Umbilical cord (tissue), 2 donors: ENCODE measurements around the gene ADARB1. TPM values are rescaled to one million over a fixed set of nuclear protein-coding genes. Genes with fewer than 3 reads are reported as not detected.
"Not testable (repeated sequence)": the region's sequence is repeated elsewhere in the genome, so short reads cannot be mapped to it uniquely, and the experiment has no call there.

Source experiments
- DNase-seq: peaks from one replicate; pipeline ENCODE4 v3.0.0-alpha.2; 2015; ENCODE audit warnings: low spot score
- total RNA-seq: library from RNA; depleted of rRNA; stranded (reverse); fragments of >200 nt; gene quantifications from one replicate; pipeline ENCODE4 v1.2.3, GENCODE V29; 2014; ENCODE audit warnings: low replicate concordance; ENCODE audit not compliant: insufficient read depth

The ADARB1 gene, protein sequence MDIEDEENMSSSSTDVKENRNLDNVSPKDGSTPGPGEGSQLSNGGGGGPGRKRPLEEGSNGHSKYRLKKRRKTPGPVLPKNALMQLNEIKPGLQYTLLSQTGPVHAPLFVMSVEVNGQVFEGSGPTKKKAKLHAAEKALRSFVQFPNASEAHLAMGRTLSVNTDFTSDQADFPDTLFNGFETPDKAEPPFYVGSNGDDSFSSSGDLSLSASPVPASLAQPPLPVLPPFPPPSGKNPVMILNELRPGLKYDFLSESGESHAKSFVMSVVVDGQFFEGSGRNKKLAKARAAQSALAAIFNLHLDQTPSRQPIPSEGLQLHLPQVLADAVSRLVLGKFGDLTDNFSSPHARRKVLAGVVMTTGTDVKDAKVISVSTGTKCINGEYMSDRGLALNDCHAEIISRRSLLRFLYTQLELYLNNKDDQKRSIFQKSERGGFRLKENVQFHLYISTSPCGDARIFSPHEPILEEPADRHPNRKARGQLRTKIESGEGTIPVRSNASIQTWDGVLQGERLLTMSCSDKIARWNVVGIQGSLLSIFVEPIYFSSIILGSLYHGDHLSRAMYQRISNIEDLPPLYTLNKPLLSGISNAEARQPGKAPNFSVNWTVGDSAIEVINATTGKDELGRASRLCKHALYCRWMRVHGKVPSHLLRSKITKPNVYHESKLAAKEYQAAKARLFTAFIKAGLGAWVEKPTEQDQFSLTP
- 108 TPM for total RNA-seq

DNA sequence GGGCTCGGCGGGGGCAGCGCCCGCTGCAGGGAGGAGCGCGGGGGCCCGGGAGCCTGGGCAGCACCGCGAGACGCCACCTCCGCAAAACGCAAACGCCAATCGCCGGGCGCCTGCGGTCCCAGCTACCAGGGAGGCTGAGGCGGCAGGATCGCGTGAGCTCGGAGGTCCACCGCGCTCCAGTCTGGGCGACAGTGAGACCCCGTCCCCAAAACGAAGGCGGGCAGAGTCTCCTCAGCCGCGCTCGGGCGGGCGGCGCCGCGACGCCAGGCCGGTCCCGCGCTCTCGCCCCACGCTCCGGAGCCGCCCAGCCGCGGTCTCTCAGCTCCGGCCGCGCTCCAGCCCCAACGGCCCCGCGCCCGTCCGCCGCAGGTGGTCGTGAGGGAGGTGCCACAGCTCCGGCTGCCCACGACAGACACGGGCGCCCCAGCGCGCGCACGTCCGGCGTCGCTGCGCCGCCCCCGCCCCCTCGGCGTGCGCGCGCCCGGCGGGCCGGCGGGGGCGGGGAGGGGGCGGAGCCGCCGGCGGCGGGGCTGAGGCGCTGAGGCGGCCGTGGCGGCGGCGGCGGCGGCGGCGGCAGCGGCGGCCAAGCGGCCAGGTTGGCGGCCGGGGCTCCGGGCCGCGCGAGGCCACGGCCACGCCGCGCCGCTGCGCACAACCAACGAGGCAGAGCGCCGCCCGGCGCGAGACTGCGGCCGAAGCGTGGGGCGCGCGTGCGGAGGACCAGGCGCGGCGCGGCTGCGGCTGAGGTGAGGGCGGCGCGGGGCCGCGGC is at the start of gene ADARB1:
Gene ADARB1, plus strand, starts transcription at position 533 of the 770 bp plus-strand sequence. CDS start 97,077 bp downstream, outside the sequence.
- DNase-seq: peak; percentile 62

DNA sequence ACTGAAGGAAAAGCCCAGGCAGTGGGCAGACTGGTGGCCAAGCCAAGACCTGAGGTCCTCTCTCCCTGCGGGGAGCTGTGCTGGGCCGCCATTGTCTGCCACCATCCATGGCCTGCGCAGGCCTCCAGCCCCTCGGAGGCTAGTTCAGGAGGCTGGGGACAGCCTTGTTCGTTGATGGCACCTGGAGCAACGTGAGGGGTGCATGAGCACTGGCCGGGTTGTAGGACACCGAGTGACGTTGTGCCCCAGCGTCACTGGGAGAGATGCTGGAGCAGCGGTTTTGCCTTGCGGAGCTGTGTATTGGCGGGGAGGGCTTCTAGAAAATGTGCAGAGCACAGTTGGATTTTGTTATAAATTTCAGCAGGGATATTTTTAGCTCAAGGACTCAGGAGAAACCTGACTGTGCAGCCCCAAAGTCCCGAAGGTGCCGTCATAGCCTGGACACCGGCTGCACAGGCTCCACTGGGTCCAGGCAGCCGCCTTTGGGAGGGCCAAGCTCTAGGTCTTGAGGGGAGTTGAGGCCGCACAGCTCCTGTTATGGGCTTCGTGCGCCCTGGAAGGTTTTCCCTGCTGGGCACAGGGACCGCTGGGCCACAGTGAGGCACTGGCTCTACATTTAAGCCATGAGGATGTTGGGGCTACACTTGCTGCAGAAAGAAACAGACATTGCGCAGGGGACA is 48.2 kb upstream of the ADARB1 start:
- no peak for DNase-seq

DNA sequence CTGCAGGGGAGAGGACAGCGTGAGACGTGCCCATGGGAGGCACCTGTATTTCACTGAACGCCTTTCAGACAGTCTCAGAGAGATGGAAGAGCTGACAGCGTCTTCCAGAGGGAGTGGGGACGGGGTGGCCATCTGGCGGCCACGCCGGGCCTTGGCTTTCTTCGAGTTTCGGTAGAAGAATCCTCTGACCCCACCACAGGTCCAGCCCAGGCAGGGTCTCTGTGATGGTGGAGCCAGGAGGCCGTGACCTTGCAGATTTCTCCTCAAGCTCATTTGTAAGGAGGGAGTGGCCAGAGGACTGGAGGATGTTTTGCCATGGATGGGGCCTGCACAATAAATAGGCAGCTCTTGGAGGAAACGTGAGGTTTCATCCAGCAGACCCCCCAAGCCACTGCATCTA is 47.6 kb upstream of the ADARB1 start:
- DNase-seq: no peak

DNA sequence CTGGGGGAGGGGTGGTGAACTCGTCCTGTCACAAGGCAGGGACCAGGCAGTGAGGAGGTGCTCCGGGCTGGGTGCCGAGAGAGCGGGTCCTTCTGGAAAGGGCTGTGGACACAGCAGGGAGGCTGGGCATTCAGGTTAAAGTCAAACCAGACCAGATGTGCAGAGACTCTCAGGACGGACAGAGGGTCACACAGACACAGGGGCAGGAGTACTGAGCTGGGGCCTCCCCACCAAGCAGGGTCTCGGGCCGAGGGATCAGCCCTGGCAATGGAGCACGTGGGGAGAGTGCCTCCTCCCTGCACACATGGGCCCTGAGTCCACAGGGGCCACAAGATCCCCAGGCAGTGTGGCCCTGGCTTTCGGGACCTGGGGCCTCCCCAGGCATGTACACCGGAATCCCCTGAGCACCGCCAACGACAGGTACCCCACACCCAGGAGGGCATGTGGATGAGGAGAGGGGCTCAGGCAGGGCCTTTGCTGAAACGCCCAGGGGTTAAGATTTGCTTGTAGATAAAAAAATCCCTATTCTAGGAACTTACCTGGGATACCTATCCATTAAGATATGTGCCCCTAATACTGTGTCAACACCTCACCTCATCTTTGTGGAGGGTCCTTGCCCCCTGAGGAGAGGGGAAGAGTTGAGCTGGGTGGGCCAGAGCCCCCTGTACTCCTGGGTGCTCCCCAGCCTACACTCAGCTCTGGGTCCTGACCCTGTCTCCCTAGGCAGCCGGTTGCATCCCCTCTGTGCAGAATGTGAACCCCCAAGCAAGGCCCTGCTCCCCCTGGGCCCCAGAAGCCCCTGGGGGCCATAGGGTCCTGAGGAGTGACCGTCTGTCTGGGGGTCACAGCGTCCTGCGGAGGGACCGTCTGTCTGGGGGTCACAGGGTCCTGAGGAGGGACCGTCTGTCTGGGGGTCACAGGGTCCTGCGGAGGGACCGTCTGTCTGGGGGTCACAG is 46.9 kb upstream of the ADARB1 start:
- no peak for DNase-seq

DNA sequence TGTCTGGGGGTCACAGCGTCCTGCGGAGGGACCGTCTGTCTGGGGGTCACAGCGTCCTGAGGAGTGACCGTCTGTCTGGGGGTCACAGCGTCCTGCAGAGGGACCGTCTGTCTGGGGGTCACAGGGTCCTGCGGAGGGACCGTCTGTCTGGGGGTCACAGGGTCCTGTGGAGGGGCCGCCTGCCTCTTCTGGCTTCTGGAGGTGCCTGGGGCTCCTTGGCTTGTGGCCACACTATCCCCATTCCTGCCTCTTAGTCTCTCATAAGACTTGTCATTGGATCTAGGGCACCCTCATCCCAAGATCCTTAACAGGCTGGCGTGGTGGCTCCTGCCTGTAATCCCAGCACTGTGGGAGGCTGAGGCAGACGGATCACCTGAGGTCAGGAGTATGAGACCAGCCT is 45.7 kb upstream of the ADARB1 start:
- not testable (repeated sequence) for DNase-seq

DNA sequence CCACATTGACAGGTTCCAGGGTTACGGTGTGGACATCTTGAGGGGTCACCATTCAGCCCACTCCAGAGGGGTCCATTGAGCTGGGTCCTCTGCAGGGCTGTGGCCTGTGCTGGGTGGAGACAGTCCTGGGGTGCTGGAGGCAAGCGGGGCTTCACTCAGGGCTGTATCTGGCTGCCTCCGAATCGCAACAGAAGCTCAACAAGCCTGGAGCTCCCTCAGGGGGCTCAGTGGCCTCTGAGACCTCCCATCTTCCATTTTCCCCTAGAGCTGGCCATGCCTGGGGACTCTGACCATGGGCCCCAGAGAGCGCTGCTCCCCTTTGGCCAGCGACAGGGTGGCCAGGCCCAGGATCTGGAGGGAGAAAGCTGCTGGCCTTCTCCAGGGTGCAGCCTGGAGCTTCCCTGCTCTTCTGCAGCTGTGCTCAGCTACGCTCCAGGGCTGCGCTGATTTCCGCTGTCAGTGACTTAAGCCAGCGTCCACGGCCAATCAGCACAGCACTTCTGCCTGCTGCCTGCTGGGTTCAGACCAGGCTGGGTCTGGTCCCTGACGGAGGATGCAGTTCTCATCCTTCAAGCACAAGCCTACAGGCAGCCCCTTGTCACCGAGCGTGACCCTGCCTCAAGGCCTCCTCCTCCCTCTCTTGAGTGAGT is 45.0 kb upstream of the ADARB1 start:
- peak; percentile 92 for DNase-seq

DNA sequence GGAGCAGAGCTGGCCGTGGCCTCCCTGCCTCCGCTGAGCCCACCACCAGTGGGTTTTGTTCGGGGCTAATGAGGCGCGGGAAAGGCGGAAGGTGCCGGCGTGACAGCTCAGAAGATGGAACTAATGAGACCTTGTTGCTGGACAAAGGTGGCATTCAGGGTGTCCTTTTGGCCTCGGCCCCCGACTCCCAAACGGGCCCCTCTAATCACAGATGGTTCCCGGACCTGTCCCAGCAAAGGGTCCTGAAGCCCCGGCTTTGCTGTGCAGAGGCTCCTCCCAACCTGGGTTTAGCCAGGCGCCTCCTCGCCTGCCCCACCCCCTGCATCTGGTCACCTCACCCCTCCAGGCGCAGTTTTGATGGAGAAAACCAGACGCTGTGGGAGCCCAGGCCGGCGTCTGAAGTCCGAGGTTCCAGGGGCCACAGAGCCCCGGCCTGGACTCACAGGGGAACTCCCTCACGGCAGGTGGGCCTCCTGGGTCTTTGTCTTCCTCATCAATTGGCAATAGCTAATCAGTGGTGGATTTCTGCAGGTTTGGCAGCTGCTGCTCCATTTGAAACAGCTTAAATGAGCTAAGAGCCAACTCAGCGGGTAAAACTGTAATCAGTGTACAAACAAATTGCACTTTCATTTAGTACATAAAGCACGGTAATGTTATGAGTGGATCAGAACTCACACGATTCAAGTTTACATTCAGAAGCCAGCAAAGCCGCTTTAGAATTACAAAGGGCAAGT is 44.3 kb upstream of the ADARB1 start:
- peak; percentile 40 for DNase-seq

DNA sequence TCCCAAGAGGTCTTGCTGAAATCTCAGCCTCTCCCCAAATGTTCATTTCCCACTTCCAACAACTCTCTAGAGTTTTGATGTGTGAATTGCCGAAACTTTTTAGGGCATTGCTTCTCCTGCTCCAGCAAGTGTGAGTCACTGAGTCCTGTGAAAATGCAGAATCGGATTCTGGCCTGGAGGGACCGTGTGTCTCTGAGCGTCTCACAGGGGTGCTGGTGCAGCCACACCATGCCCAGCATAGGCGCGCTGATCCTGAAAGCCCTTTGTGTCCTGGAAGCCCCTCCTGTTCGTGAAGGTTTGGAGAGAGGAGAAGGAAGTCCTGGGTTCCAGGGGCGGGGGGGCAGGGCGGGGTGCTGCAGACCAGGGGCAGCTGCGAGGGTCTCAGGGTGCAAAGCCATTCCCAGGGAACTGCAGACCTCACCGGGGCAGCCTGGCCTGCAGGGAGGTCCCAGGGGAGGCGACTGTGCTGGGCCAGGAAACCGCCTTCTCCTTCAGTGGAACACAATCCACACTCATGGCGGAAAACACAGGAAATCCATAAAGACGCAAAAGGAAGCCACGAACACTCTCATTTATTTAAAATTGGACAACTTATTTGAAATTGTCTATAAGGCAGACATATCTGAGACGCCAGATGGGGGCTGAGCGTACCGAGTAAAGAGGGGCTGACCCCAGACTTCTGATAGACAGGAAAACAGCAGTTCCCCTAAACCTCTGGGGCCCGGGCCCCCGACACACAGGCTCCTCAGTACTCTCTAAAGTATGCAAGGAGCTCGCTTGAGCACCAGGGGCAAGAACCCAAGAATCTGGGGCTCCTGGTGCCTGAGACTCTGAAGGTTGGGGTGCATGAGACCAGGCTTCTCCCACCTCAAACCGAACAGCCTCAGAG is 43.5 kb upstream of the ADARB1 start:
- DNase-seq: peak; percentile 39

DNA sequence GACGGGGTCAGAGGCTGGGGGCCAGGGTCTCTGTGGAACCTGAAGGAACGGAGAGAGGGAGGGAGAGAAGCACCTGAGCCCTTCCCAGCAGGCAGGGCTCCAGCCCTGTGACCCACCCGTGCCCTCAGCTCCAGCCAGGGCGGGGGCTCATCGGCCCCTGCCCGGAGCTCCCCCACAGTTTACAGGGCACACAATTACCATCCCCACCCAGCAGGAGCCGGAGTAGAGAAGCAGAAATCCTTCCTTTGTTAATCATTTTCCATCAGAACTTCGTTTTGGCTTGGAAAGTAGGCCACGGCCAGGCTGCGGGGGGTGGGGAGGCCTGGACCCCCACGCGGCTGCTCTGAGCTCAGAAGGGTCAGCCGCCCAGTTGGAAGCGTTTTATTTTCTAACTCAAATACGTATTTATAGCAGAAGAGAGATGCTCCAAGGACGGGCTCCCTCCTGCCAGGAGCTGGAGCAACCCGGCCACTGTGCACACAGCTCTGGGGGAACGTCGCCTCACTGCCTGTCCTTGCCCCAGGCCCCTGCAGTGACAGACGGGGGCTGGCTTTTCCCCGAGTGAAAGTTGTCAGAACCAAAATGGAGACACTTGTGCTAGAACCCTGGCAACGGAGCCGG is 42.7 kb upstream of the ADARB1 start:
- no peak for DNase-seq

DNA sequence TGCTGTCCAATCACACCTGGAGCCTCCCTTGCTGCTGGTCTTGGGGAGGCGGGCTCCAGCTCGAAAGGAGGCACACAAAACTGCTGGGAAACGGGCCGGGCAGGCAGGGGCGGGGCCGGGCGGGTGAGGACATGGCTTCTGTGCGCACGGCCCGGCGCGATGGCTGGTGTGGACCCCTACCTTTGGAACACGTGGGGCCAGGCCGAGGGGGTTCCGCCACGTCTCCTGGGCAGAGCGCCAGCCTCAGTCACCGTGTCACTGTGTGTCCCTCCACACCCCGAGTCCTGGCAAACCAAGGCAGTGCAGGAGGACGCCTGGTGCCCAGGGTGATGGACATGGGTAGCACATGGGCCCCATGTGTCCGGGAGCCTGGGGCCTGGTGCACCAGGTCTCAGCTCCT is 42.0 kb upstream of the ADARB1 start:
- DNase-seq: no peak

DNA sequence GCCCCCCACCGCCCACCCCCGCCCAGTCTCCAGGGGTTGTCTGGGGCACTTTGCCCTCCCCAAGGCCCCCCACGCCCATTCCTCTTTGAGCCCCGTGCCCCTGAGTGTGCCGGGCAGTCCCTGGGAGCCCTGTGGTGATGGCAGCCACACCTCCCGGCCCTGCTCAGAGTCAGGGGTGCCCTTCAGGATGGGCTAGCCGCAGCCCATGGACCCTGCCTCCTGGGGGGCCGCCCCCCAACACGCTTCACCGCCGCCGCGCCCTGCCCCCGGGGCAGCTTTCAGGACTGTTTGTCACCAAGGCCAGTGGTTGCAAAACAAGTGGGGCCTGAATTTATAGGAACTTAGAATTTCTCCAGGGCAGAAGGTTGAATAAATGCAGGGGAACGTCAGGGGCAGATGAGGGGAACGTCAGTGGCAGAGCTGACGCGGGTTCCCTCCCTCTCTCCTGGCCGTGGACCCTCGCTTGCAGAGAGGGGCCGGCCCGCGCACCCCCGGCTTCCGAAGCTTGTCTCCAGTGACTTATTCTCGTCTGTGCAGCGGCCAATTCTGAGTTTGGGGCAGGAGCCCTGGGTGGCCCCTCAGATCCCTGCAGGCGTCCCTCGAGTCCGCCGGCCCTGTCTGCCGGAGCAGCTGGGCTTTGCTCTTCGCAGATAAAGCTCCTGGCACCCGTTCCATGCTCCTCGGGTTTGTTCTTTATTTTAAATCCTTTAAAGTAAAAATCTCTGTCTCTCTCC is 41.2 kb upstream of the ADARB1 start:
- peak; percentile 89 for DNase-seq

DNA sequence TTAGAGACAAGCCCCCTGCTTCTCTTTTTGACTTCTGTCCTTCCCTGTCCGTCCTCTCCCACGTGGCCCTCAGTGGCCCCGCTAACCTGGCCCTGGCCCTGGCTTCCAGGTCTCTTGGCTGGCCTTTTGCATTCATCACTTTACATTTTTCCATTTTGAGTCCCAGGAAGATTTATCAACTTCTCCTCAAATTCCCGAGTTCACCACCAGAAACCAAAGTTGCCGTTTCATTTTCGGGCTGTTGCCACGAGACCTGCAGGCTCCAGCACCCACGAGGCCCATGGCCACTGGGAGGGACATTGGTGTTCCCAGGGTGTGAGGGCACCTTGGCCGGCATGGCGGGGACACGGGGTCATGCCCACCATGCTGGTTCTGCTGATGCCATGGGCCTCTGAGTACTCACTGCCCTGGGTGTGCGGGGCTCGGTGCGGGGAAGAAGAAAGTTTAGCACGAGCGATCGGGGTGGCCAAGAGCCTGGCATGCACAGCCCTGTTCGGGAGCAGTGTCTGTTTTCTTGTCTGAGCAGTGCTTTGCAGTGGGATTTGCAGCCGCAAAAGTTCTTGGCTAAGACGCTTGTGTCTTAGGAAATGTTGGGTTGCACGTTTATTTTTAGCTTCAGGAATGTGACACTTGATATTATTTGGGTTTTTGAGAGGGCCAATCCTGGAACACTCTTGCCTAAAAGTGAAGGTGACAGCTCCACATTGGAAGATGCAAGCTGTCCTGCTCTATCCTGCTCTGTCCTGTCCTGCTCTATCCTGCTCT is 40.4 kb upstream of the ADARB1 start:
- DNase-seq: peak; percentile 90

DNA sequence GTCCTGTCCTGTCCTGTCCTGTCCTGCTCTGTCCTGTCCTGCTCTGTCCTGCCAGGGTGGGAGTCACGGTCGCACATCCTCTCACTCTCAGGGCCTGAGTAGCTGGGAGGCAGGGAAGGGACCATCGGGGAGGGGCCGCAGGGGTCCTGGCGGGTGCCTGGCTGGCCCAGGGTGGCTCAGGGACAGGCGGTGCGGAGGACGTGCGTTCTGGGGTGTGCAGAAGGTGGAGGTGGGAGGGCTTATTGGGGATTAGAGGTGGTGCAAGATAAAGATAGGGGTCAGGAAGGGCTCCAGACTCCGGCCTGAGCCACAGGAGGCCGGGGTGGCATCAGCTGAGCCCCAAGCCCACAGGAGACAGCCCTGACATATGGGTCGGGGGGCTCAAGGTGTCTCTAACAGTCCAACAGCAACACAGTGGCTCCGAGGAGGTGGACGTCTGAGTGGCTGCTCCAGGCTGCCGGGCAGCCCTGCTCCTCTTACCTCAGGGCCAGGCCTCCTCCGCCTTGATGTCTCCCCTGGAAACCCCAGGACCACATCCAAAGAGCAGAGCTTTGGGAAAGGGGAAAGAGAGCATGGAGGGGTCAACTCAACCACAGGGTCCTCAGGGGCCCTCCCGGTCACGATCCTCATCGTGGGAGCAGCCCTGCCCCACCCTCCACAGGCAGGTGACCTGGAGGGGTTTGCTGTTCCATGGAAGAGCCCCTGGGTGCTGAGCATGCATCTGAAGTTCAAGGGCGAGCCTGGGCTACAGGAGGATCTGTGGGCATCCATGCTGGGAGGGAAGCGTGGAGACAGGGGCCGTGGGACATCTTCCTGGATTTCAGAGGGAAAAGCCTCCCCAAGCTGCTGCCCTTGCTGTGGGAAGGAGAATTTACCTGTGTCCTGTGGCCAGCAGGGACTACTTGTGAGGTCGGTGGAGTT is 39.6 kb upstream of the ADARB1 start:
- no peak for DNase-seq

DNA sequence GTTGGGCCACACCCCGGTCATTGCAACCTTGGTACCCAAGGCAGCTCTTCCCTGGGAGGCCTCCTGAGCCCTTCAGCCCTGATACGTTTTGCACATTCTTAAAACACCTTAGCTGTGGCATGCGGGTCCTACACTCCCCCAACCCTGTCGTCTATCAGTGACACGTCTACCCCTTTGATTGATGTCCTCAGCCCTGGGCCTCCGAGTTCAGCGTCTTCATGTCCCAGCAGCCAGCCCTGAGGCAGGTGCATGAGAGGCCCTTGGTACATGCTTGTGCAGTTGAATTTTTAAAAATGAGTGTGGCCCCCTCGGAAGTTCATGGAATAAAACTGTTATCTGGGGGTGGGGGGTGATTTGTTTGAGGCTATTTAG is 38.9 kb upstream of the ADARB1 start:
- no peak for DNase-seq

DNA sequence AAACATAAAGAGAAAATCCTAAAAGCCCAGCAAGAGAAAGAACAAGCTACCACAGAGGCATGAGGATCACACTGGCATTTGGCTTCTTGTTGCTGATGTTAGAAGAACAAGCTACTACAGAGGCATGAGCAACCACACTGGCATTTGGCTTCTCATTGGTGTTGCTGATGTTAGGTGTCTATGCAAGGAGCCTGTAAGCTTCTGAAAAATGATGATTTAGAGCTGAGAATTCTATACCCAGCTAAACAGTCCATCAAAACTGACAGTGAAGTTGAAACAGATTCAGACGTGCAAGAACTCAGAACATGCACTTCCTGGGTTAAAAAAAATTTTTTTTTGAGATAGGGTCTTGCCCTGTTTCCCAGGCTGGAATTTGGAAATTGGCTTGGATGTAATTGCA is 37.8 kb upstream of the ADARB1 start:
- no peak for DNase-seq
